IgD-negative memory B cell (primary cell): ENCODE results near the gene STYXL1. TPM values are rescaled to one million over a fixed set of nuclear protein-coding genes. Genes with fewer than 3 reads are reported as not detected.
"Not testable (repeated sequence)": the region's sequence is repeated elsewhere in the genome, so short reads cannot be mapped to it uniquely, and the experiment has no call there.

Experiments used
- H3K27ac Mint-ChIP-seq, 3 donors: one replicate each; pipeline ENCODE4 v1.8.0; 2020 to 2022; ENCODE audit warnings: mild to moderate bottlenecking in 3 of 3, mixed read lengths in 3 of 3, moderate library complexity in 1 of 3
- H3K27me3 Mint-ChIP-seq: one replicate; pipeline ENCODE4 v1.8.0; 2021; ENCODE audit warnings: mixed read lengths
- H3K36me3 Mint-ChIP-seq: one replicate; pipeline ENCODE4 v1.8.0; 2020; ENCODE audit warnings: mild to moderate bottlenecking, mixed read lengths
- H3K4me1 Mint-ChIP-seq, 3 donors: one replicate each; pipeline ENCODE4 v1.8.0; 2020 to 2022; ENCODE audit warnings: mixed read lengths in 3 of 3, mild to moderate bottlenecking in 1 of 3
- H3K4me3 Mint-ChIP-seq, 4 donors: one replicate each; pipeline ENCODE4 v1.8.0; 2020 to 2022; ENCODE audit warnings: mild to moderate bottlenecking in 4 of 4, mixed read lengths in 4 of 4, moderate library complexity in 3 of 4
- H3K9me3 Mint-ChIP-seq, 3 donors: one replicate each; pipeline ENCODE4 v1.8.0; 2020 to 2021; ENCODE audit warnings: mixed read lengths in 3 of 3, mild to moderate bottlenecking in 1 of 3
- polyA plus RNA-seq: library from polyadenylated mRNA; unstranded; fragments of 300-500 nt; fragmentation: Illumina TruSeq; gene quantifications from one replicate; pipeline ENCODE4 v1.2.3, GENCODE V29; 2021

STYXL1 gene
- polyA plus RNA-seq, 1 donor from 2014 or later: 63.2 TPM

DNA sequence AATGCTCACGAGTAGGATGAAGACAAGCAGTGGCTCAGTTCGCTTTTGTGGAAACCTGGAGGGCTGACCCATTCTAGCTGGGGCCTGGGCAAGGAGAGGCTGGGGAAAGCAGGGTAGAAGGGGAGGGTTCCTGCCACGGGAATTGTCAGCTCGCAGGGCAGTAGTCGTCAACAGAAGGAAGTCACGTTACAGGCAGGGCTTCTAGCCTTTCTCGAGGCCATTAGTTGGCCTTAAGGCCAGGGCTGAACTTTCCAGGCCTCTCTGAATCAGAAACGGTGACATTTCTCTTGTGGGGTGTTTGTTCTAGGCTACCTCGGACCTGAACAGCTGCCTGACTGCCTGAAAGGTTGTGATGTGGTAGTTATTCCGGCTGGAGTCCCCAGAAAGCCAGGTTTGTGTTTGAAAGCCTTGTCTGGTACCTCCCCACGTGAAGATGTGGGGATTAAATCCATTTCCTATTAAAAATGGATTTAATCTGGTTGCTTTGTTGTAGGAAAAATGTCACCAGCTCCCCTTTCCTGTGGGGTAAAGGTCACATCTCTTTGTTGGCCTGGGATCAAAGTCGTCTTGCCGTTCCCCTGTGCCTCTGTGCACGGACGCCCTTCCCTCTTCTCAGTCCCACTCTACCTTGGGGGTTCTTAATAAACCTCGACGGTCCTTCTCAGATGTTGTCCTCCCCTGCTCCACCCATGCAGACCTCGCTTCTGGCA is 9.5 kb upstream of the STYXL1 start:
- H3K36me3 Mint-ChIP-seq: peaks cover 2% of the 10 kb centered on the region
- H3K9me3 Mint-ChIP-seq: no peaks in the 10 kb centered on the region
- no peaks in the 10 kb centered on the region for H3K27me3 Mint-ChIP-seq
- no peak overlapping the region for H3K27ac Mint-ChIP-seq
- H3K4me1 Mint-ChIP-seq: peaks cover 0 to 11% (median 3%) of the 10 kb centered on the region in 3 donors
- no peak overlapping the region for H3K4me3 Mint-ChIP-seq

- no peak overlapping the region for H3K4me3 Mint-ChIP-seq
- no peaks in the 10 kb centered on the region for H3K9me3 Mint-ChIP-seq
- peaks cover 0 to 17% (median 8%) of the 10 kb centered on the region in 3 donors for H3K4me1 Mint-ChIP-seq
- H3K27ac Mint-ChIP-seq: no peak overlapping the region
- H3K27me3 Mint-ChIP-seq: no peaks in the 10 kb centered on the region
- peaks cover 2% of the 10 kb centered on the region for H3K36me3 Mint-ChIP-seq
Observed at GRCh38 chr7:76056241-76056640, 8.4 kb upstream of the STYXL1 start.

DNA sequence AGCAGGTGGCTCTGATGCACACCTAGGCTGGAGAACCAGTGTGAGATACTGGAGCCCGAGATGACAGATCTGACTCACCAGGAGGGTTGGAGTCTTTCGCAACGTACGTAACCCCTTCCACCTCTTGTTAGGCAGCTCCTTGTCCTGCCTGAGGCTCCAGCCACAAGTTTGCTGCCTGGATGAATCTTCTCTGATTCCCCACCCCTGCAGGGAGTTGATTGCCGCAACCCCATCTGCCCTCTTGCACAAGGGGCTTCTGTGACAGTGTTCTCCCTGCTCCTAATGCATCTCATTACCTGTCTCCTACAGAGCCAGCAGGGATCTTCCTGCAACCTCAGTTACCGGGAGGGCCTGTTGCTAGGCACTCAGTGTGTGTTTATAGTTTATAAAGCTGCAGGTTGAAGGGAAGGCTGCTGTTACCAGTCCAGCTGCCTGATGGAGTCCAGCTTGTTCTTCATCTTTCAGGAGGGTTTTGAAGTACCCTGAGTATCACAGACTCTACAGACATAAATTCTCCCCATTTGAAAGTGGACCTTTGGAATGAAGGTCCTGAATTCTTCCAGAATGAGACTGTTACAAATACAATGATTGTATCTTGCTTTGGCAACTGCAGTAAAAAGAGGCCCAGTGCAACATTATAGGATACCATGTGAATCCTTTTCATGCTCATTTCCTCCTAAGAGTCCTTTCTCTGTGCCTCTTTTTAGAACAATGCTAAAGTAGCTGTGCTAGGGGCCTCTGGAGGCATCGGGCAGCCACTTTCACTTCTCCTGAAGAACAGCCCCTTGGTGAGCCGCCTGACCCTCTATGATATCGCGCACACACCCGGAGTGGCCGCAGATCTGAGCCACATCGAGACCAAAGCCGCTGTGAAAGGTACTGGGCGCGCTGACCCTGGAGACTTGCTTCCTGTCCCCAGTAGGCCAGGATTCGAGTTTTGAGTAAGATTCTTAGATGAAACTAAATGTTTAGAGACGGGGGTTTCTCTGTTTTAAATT is 6.6 kb upstream of the STYXL1 start:
- Mint-ChIP-seq H3K4me3 (peak overlapping the region in 2 of 4 donors; percentile 26 to 57), H3K4me1 (peaks cover 5 to 27% (median 13%) of the 10 kb centered on the region in 3 donors), H3K36me3 (peaks cover 2% of the 10 kb centered on the region), H3K9me3 (no peaks in the 10 kb centered on the region), H3K27me3 (no peaks in the 10 kb centered on the region), H3K27ac (peak overlapping the region in 2 of 3 donors; percentile 23 to 76)

- Mint-ChIP-seq H3K27me3 (no peaks in the 10 kb centered on the region), H3K4me3 (no peak overlapping the region), H3K9me3 (no peaks in the 10 kb centered on the region), H3K36me3 (peaks cover 2% of the 10 kb centered on the region), H3K27ac (peak overlapping the region in 2 of 3 donors; percentile 78 to 91), H3K4me1 (peaks cover 12 to 35% (median 17%) of the 10 kb centered on the region in 3 donors)
Observed at GRCh38 chr7:76053461-76053860, 5.7 kb upstream of the STYXL1 start.

GRCh38 chr7:76052681-76053080 is 4.9 kb upstream of the STYXL1 start:
- Mint-ChIP-seq H3K27ac (peak overlapping the region in 1 of 3 donors; percentile 91), H3K4me1 (peaks cover 18 to 36% (median 19%) of the 10 kb centered on the region in 3 donors)
- not testable (repeated sequence) for H3K27me3 Mint-ChIP-seq, H3K36me3 Mint-ChIP-seq, H3K4me3 Mint-ChIP-seq, H3K9me3 Mint-ChIP-seq

- Mint-ChIP-seq H3K9me3 (no peaks in the 10 kb centered on the region), H3K4me3 (no peak overlapping the region), H3K4me1 (peaks cover 19 to 36% (median 19%) of the 10 kb centered on the region in 3 donors), H3K36me3 (no peaks in the 10 kb centered on the region), H3K27ac (peak overlapping the region in 1 of 3 donors; percentile 32), H3K27me3 (no peaks in the 10 kb centered on the region)
Observed at GRCh38 chr7:76051840-76052239, 4.0 kb upstream of the STYXL1 start.

- Mint-ChIP-seq H3K27me3 (no peaks in the 10 kb centered on the region), H3K9me3 (no peaks in the 10 kb centered on the region), H3K4me1 (peaks cover 19 to 41% (median 19%) of the 10 kb centered on the region in 3 donors), H3K36me3 (no peaks in the 10 kb centered on the region), H3K27ac (peak overlapping the region in 2 of 3 donors; percentile 11 to 20), H3K4me3 (peak overlapping the region in 1 of 4 donors; percentile 35)
Observed at GRCh38 chr7:76050545-76050944, 2.7 kb upstream of the STYXL1 start.

- Mint-ChIP-seq H3K27me3 (no peaks in the 10 kb centered on the region), H3K27ac (peak overlapping the region in 1 of 3 donors; percentile 80), H3K4me3 (peak overlapping the region; percentile 59 to 94 (median 82)), H3K4me1 (peaks cover 19 to 47% (median 24%) of the 10 kb centered on the region in 3 donors), H3K36me3 (no peaks in the 10 kb centered on the region), H3K9me3 (no peaks in the 10 kb centered on the region)
Observed at GRCh38 chr7:76049295-76049694, 1.5 kb upstream of the STYXL1 start.

DNA sequence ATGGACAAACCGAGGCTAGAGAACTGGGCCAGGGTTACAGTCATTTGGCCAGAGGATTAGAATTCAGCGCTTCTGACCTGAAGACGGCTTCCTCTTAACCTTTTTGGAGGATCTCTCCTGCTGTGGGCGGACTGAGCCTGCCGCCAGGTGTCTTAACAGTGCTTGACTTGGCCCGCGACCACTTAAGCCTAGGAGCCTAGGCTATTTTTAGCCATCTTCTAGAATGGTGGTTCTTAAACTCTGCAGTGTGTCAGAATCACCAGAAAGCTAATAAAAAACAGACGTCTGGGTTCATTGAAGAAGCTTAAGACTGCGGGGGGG is 828 bp upstream of the STYXL1 start:
- H3K27me3 Mint-ChIP-seq: no peaks in the 10 kb centered on the region
- H3K27ac Mint-ChIP-seq: peak overlapping the region; percentile 80 to 97 (median 95)
- no peaks in the 10 kb centered on the region for H3K9me3 Mint-ChIP-seq
- peaks cover 19 to 45% (median 24%) of the 10 kb centered on the region in 3 donors for H3K4me1 Mint-ChIP-seq
- H3K4me3 Mint-ChIP-seq: peak overlapping the region; percentile 88 to 99 (median 94)
- H3K36me3 Mint-ChIP-seq: no peaks in the 10 kb centered on the region

DNA sequence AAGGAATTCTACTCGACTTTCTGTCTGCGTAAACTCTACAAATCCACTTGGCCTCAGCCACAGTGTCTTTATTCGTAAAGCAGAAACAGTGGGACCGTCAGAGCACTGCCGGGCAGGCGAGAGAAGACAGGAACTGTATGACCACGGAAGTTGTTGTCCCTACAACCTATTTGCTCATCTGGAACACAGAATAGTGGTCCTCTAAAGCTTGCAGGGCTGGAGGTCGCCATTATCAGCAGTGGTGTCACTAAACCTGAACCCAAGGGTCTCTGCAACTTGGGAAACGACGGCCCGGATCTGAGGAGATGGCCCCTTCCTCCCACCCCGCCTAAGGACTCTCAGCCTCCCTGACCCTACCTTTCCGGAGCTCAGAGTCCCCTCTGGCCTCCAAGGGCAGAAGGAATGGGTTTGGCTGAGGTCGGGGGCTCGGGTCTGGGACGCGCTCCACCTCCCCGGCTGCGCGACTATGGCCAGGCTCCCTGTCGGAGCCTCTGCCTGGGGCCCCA is 442 bp downstream of the STYXL1 start:
- Mint-ChIP-seq H3K36me3 (no peaks in the 10 kb centered on the region), H3K4me1 (peaks cover 19 to 38% (median 21%) of the 10 kb centered on the region in 3 donors), H3K9me3 (no peaks in the 10 kb centered on the region), H3K27ac (peak overlapping the region; percentile 80 to 97 (median 95)), H3K27me3 (no peaks in the 10 kb centered on the region), H3K4me3 (peak overlapping the region; percentile 88 to 99 (median 94))

DNA sequence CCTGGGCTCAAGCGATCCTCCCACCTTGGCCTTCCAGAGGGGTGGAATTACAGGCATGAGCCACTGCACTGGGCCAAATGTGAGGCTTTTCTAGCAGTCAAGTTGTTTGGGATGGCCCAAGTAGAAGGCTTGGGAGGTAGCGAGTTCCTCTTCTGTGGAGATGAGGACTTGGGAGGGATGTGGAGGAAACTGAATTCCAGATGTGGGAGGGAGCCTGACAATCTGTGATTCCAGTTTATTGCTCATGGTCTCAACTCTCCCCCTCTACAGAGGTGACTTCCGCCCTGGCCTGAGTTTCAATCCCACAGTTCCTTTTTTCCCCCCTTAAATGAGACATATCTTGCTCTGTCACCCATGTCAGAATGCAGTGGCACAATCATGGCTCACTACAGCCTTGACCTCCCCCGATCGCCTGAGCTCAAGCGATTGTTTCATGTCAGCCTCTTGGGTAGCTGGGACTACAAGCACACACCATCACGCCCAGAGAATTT is 3.4 kb downstream of the STYXL1 start:
- Mint-ChIP-seq H3K27ac (no peak overlapping the region), H3K36me3 (peaks cover 2% of the 10 kb centered on the region), H3K9me3 (no peaks in the 10 kb centered on the region), H3K4me1 (peaks cover 11 to 25% (median 19%) of the 10 kb centered on the region in 3 donors), H3K27me3 (no peaks in the 10 kb centered on the region), H3K4me3 (peak overlapping the region in 1 of 4 donors; percentile 48)

GRCh38 chr7:76040126-76040525 is 7.7 kb downstream of the STYXL1 start:
- H3K27me3 Mint-ChIP-seq: no peaks in the 10 kb centered on the region
- peaks cover 4% of the 10 kb centered on the region for H3K36me3 Mint-ChIP-seq
- H3K4me1 Mint-ChIP-seq: peaks cover 5 to 10% (median 6%) of the 10 kb centered on the region in 3 donors
- H3K27ac Mint-ChIP-seq: no peak overlapping the region
- H3K4me3 Mint-ChIP-seq: no peak overlapping the region
- H3K9me3 Mint-ChIP-seq: no peaks in the 10 kb centered on the region

DNA sequence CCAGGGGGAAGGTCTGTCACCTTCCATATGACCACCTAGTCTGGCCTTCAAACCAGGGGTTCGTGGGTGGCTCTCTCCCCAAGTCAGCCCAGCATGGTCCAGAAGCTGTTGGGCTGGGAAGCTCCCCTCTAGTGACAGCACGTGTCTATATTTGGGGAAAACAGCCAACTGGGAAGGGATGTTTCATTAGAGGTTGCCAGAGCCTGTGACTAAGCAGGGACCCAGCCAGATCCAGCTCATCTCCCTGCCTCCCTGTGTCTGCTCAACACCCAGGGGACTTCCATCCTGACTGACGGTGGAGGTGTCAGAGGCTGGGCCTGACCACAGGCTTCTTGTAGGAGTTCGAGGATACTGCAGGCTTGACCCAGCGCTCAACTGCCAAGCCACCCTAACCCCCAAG is 10.5 kb downstream of the STYXL1 start:
- Mint-ChIP-seq H3K4me1 (peaks cover 5 to 6% (median 5%) of the 10 kb centered on the region in 3 donors), H3K4me3 (no peak overlapping the region), H3K27me3 (no peaks in the 10 kb centered on the region), H3K27ac (no peak overlapping the region), H3K36me3 (peaks cover 4% of the 10 kb centered on the region), H3K9me3 (no peaks in the 10 kb centered on the region)

DNA sequence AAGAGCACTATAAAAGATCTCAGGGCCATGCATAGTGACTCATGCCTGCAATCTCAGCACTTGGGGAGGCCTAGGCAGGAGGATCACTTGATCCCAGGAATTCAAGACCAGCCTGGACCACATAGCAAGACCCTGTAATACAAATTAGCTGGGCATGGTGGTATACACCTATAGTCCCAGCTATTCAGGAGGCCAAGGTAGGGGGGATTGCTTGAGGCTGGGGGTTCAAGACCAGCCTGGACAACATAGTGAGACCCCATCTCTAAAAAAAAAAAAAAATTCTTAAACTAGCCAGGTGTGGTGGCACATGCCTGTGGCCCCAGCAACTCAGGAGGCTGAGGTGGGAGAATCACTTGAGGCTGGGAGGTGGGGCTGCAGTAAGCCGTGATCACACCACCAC is 15.8 kb downstream of the STYXL1 start:
- Mint-ChIP-seq H3K27me3 (no peaks in the 10 kb centered on the region), H3K4me3 (no peak overlapping the region), H3K9me3 (no peaks in the 10 kb centered on the region), H3K4me1 (peaks cover 0 to 4% (median 2%) of the 10 kb centered on the region in 3 donors), H3K27ac (no peak overlapping the region), H3K36me3 (no peaks in the 10 kb centered on the region)

- not testable (repeated sequence) for H3K9me3 Mint-ChIP-seq, H3K36me3 Mint-ChIP-seq, H3K4me3 Mint-ChIP-seq, H3K27me3 Mint-ChIP-seq, H3K27ac Mint-ChIP-seq, H3K4me1 Mint-ChIP-seq
Observed at GRCh38 chr7:76029682-76030081, 18.1 kb downstream of the STYXL1 start.
